Osteoblast (primary cell): ENCODE data around the gene LRRN2. TPM values are rescaled to one million over a fixed set of nuclear protein-coding genes. Genes with fewer than 3 reads are reported as not detected.
"Not testable (repeated sequence)": the region's sequence is repeated elsewhere in the genome, so short reads cannot be mapped to it uniquely, and the experiment has no call there.

Source experiments
- DNase-seq: peaks from one replicate; pipeline ENCODE4 v3.0.0; 2011; ENCODE audit warnings: low spot score, mixed read lengths; ENCODE audit not compliant: insufficient read length; ENCODE audit errors: missing footprints
- H2AFZ ChIP-seq: 2 replicates; pipeline ENCODE4 v1.6.0; 2011; ENCODE audit warnings: mild to moderate bottlenecking, low read length
- H3K27ac ChIP-seq: 2 replicates; pipeline ENCODE4 v1.5.1; 2011; ENCODE audit warnings: mild to moderate bottlenecking, low read depth, low read length, moderate library complexity
- H3K27me3 ChIP-seq: 2 replicates; pipeline ENCODE4 v1.6.0; 2012; ENCODE audit warnings: mild to moderate bottlenecking, control low read depth, inconsistent platforms, low read length, moderate library complexity; ENCODE audit not compliant: insufficient read depth
- H3K36me3 ChIP-seq: 2 replicates; pipeline ENCODE4 v1.5.1; 2011; ENCODE audit warnings: mild to moderate bottlenecking, low read length, control low read depth, moderate library complexity; ENCODE audit not compliant: insufficient read depth
- H3K4me1 ChIP-seq: 2 replicates; pipeline ENCODE4 v1.5.1; 2011; ENCODE audit warnings: mild to moderate bottlenecking, low read length, control low read depth, moderate library complexity; ENCODE audit not compliant: insufficient read depth
- H3K4me2 ChIP-seq: 2 replicates; pipeline ENCODE4 v1.6.0; 2011; ENCODE audit warnings: mild to moderate bottlenecking, low read length; ENCODE audit not compliant: insufficient read depth
- H3K4me3 ChIP-seq: fragments of 200-600 bp; sonication (generic); 3 replicates; pipeline ENCODE4 v1.5.1; 2012; ENCODE audit warnings: mild to moderate bottlenecking, low read length, inconsistent platforms; ENCODE audit not compliant: insufficient read depth
- H3K79me2 ChIP-seq: 2 replicates; pipeline ENCODE4 v1.6.0; 2012; ENCODE audit warnings: mild to moderate bottlenecking, low read length, control low read depth, inconsistent platforms; ENCODE audit not compliant: insufficient read depth
- H3K9me3 ChIP-seq: 2 replicates; pipeline ENCODE4 v1.5.1; 2011; ENCODE audit warnings: low read depth, low read length, control low read depth
- H4K20me1 ChIP-seq: 2 replicates; pipeline ENCODE4 v1.6.0; 2012; ENCODE audit warnings: mild to moderate bottlenecking, low read length, control low read depth; ENCODE audit not compliant: insufficient read depth
- total RNA-seq: library from RNA; depleted of rRNA; stranded (reverse); fragments of >200 nt; gene quantifications from 2 replicates; pipeline ENCODE4 v1.2.3, GENCODE V29; 2012
- TF ChIP-seq, protein P1 (sequence below): IDR thresholded peaks from 2 replicates; pipeline ENCODE4 v1.5.1; 2011; ENCODE audit warnings: mild to moderate bottlenecking, low read depth, low read length, moderate library complexity; ENCODE audit errors: extremely low read depth

LRRN2 gene
- total RNA-seq, 1 donor: under 0.01 TPM

DNA sequence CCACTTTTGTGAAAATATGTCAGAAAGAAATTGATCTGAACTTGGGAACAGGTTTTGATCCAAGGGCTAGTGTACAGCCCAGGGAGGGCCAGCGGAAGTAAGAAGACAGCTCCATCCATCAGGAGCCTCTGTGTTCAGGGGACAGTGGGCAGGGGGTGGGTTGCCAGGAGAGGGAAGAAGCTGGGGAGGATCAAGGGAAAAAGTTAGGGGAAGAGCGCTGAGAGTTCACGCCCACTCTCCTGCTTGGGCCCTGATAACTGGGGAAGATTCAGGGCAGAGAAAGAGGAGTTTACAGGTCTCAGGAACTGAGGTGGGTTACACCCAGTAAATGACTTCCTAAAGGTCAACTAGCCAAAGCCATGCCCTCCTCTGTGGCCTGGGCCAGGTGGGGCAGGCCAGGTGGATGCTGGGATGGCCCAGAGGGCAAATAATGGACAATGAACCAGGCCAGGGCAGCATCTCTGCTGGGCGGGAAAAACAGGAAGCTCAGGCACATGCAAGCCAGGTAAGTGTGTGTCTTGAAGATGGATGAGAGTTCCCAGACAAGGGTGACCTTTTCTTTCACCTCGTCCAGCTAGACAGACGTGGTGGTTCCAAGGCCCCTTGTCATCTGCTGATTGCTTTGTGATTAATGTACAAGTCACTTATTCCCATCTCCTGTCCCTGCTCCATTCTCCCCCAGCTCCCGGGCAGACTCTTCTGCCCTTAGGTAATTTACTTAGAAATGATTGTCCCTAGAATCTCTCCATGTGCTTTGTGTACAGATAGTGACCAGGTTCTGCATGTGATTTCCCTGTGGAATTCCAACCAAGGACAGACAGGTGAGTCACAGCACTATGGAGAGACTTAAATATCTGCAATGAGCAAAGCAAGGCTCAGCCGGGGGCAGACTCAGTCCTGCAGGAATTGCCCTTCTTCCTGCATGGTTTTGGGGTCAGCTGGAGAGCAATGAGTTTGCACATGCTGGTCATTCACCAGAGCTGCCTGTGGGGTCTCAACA is 112.3 kb downstream of the LRRN2 start:
- Histone ChIP-seq H3K27ac (no peak overlapping the region), H2AFZ (no peak overlapping the region), H3K27me3 (no peaks in the 10 kb centered on the region), H3K4me1 (no peaks in the 10 kb centered on the region), H3K4me2 (no peak overlapping the region), H4K20me1 (no peaks in the 10 kb centered on the region), H3K79me2 (no peaks in the 10 kb centered on the region), H3K36me3 (no peaks in the 10 kb centered on the region), H3K4me3 (no peak overlapping the region), H3K9me3 (no peaks in the 10 kb centered on the region)
- TF ChIP-seq, protein P1, sequence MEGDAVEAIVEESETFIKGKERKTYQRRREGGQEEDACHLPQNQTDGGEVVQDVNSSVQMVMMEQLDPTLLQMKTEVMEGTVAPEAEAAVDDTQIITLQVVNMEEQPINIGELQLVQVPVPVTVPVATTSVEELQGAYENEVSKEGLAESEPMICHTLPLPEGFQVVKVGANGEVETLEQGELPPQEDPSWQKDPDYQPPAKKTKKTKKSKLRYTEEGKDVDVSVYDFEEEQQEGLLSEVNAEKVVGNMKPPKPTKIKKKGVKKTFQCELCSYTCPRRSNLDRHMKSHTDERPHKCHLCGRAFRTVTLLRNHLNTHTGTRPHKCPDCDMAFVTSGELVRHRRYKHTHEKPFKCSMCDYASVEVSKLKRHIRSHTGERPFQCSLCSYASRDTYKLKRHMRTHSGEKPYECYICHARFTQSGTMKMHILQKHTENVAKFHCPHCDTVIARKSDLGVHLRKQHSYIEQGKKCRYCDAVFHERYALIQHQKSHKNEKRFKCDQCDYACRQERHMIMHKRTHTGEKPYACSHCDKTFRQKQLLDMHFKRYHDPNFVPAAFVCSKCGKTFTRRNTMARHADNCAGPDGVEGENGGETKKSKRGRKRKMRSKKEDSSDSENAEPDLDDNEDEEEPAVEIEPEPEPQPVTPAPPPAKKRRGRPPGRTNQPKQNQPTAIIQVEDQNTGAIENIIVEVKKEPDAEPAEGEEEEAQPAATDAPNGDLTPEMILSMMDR: no peak
- no peak for DNase-seq

DNA sequence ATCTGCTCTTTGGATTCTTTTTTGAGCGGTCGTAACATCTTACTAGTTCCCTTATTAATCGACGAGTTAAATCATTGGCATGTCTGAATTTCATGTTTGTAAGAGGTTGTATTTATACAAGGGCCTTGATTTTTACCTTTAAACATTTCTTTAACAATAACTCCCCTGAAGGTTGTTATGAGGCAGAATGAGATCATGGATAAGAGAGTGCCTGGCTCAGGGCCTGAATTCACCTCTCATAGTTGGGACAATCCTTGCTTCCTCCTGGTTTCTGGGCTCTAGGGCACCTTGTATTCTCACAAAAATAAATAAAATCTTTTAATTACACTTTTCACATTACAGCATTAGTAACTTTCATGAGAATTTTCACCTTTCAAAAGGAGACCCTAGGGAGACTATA is 113.9 kb downstream of the LRRN2 start:
- no peaks in the 10 kb centered on the region for H3K4me1 ChIP-seq
- no peak overlapping the region for H3K27ac ChIP-seq
- DNase-seq: no peak
- no peaks in the 10 kb centered on the region for H3K27me3 ChIP-seq
- no peak overlapping the region for H3K4me3 ChIP-seq
- no peak overlapping the region for H2AFZ ChIP-seq
- no peaks in the 10 kb centered on the region for H3K9me3 ChIP-seq
- H3K79me2 ChIP-seq: no peaks in the 10 kb centered on the region
- TF ChIP-seq, protein P1: no peak
- H4K20me1 ChIP-seq: no peaks in the 10 kb centered on the region
- no peaks in the 10 kb centered on the region for H3K36me3 ChIP-seq
- H3K4me2 ChIP-seq: no peak overlapping the region

DNA sequence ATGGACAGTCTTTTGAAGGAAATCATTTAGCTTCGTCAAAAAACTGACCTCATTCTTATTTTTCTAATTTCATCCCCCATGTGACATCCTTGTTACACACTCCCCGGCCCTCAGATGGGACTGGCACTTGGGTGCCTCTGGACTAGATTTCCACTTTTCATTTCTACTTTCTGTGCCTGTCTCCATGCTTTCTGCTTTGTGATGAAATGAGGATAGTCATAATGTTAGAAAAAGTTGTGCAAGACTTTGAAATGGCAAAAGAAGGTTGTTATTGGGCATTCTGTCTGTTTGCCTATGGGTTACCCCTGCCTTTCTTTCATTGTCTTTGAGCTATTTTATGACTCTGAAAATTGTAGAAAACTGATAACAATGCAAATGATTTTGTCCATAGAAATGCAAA is 114.4 kb downstream of the LRRN2 start:
- H3K9me3 ChIP-seq: no peaks in the 10 kb centered on the region
- H3K27me3 ChIP-seq: no peaks in the 10 kb centered on the region
- no peak for DNase-seq
- H3K4me1 ChIP-seq: no peaks in the 10 kb centered on the region
- no peak overlapping the region for H2AFZ ChIP-seq
- no peaks in the 10 kb centered on the region for H4K20me1 ChIP-seq
- H3K4me2 ChIP-seq: no peak overlapping the region
- H3K79me2 ChIP-seq: no peaks in the 10 kb centered on the region
- TF ChIP-seq, protein P1: no peak
- H3K4me3 ChIP-seq: no peak overlapping the region
- no peaks in the 10 kb centered on the region for H3K36me3 ChIP-seq
- H3K27ac ChIP-seq: no peak overlapping the region

DNA sequence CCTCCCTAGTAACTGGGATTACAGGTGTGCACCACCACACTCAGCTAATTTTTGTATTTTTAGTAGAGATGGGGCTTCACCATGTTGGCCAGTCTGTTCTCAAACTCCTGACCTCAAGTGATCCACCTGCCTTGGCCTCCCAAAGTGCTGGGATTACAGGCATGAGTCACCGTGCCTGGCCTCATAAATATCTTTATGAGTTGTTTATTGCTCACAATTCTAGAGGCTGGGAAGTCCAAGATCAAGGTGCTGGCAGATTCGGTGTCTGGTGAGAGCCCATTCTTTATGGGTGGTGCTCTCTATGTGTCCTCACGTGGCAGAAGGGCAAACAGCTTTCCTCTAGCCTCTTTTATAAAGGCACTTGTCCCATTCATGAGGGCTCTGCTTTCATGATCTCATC is 115.5 kb downstream of the LRRN2 start:
- not testable (repeated sequence) for H3K4me1 ChIP-seq, DNase-seq, H3K4me2 ChIP-seq, H3K79me2 ChIP-seq, H2AFZ ChIP-seq, H3K4me3 ChIP-seq, H3K9me3 ChIP-seq, H3K27me3 ChIP-seq, H3K27ac ChIP-seq, H4K20me1 ChIP-seq, H3K36me3 ChIP-seq
